Endothelial cell of umbilical vein (primary cell): ENCODE results near the gene TSPAN9. TPM values are rescaled to one million over a fixed set of nuclear protein-coding genes. Genes with fewer than 3 reads are reported as not detected.

Experiments used
- BruUV-seq: library from RNA; stranded (reverse); fragments of 400-500 nt; replicated peaks from 2 replicates; lab custom pipeline; 2021; lab: Mats Ljungman, UMichigan
- CTCF ChIA-PET: fragments of 300-600, 350-600 bp; sonication (Branson Sonifier 250); formaldehyde crosslinking; loops from one replicate; lab custom pipeline; 2021; ENCODE audit warnings: antibody characterized with exemption, inconsistent platforms; lab: Charles Lee
- POLR2A ChIA-PET: fragments of 300-600, 350-600 bp; sonication (Branson Sonifier 250); formaldehyde crosslinking; loops from one replicate; lab custom pipeline; 2021; ENCODE audit warnings: antibody characterized with exemption, inconsistent platforms; lab: Charles Lee
- DNase-seq: peaks from one replicate; pipeline ENCODE4 v3.0.0-alpha.2; 2011; ENCODE audit warnings: low read depth, low spot score
- FAIRE-seq: peaks from 2 replicates; lab custom pipeline; 2011; peaks lifted over from hg19 to GRCh38; lab: Jason Lieb, UNC
- H2AFZ ChIP-seq: 2 replicates; pipeline ENCODE4 v1.6.0; 2012; ENCODE audit warnings: low read depth, low read length, control low read depth, inconsistent platforms
- H3K27ac ChIP-seq: 2 replicates; pipeline ENCODE4 v1.5.1; 2011; ENCODE audit warnings: low read depth, mild to moderate bottlenecking, control low read depth, low read length, moderate library complexity; ENCODE audit not compliant: insufficient read depth
- H3K27me3 ChIP-seq, 2 experiments: 2 replicates each; pipeline versions ENCODE4 v1.6.0 to v1.6.1; 2011; ENCODE audit warnings: low read length in 2 of 2, mixed read lengths in 1 of 2; ENCODE audit not compliant: control insufficient read depth in 2 of 2, insufficient read depth in 2 of 2
- H3K36me3 ChIP-seq, 2 experiments: 2 replicates in 1 of 2; 3 replicates in 1 of 2; pipeline ENCODE4 v1.5.1; 2011; ENCODE audit warnings: low read length in 2 of 2, mild to moderate bottlenecking in 1 of 2, moderate library complexity in 1 of 2; ENCODE audit not compliant: control insufficient read depth in 2 of 2, insufficient read depth in 2 of 2; ENCODE audit errors: extremely low read depth in 1 of 2
- H3K4me1 ChIP-seq: 3 replicates; pipeline ENCODE4 v1.5.1; 2011; ENCODE audit warnings: mild to moderate bottlenecking, low read length; ENCODE audit not compliant: control insufficient read depth, insufficient read depth; ENCODE audit errors: extremely low read depth
- H3K4me2 ChIP-seq: 2 replicates; pipeline ENCODE4 v1.6.1; 2011; ENCODE audit warnings: low read length, control low read depth, mixed read lengths; ENCODE audit not compliant: insufficient read depth
- H3K4me3 ChIP-seq, 3 experiments: fragments of 200-600 bp in 1 of 3; sonication (generic), shearing (Covaris generic) in 1 of 3; replicated peaks in 1 of 3; 2 replicates each; pipeline ENCODE4 v1.5.1; 2011 to 2016; ENCODE audit warnings: control low read depth in 3 of 3, low read length in 3 of 3, mild to moderate bottlenecking in 2 of 3, inconsistent platforms in 1 of 3, low read depth in 1 of 3, moderate library complexity in 1 of 3; ENCODE audit not compliant: insufficient read depth in 1 of 3
- H3K79me2 ChIP-seq: 2 replicates; pipeline ENCODE4 v1.6.0; 2012; ENCODE audit warnings: low read length, inconsistent platforms; ENCODE audit not compliant: control insufficient read depth, insufficient read depth
- H3K9ac ChIP-seq: replicated peaks from 2 replicates; pipeline ENCODE3; 2011; ENCODE audit warnings: low read length, control low read depth; ENCODE audit not compliant: insufficient read depth; ENCODE audit errors: extremely low read depth
- H3K9me1 ChIP-seq: replicated peaks from 3 replicates; pipeline ENCODE4 v1.6.0; 2011; ENCODE audit warnings: mild to moderate bottlenecking, low read length; ENCODE audit not compliant: control insufficient read depth, insufficient read depth; ENCODE audit errors: extremely low read depth
- H3K9me3 ChIP-seq: replicated peaks from 2 replicates; pipeline ENCODE4 v1.5.1; 2012; ENCODE audit warnings: low read length, inconsistent platforms; ENCODE audit not compliant: control insufficient read depth, insufficient read depth
- H4K20me1 ChIP-seq: replicated peaks from 2 replicates; pipeline ENCODE3; 2011; ENCODE audit warnings: mild to moderate bottlenecking, low read length; ENCODE audit not compliant: control insufficient read depth, insufficient read depth; ENCODE audit errors: extremely low read depth
- CTCF ChIP-seq, 2 donors: IDR thresholded peaks; 1 replicate in 1 of 2; 2 replicates in 1 of 2; pipeline ENCODE4 v1.5.1; 2011; ENCODE audit warnings: low read length in 2 of 2, mild to moderate bottlenecking in 2 of 2, moderate library complexity in 2 of 2, control low read depth in 1 of 2, inconsistent platforms in 1 of 2, low read depth in 1 of 2; ENCODE audit not compliant: insufficient read depth in 1 of 2; ENCODE audit errors: extremely low read depth in 1 of 2
- EZH2 ChIP-seq: IDR thresholded peaks from 2 replicates; pipeline ENCODE4 v1.6.1; 2012; ENCODE audit warnings: borderline replicate concordance, low read depth, mild to moderate bottlenecking, moderate library complexity, low read length, inconsistent platforms; ENCODE audit not compliant: severe bottlenecking
- FOS ChIP-seq: IDR thresholded peaks from 2 replicates; pipeline ENCODE4 v1.6.1; 2011; ENCODE audit warnings: mild to moderate bottlenecking, low read length, moderate library complexity, borderline replicate concordance; ENCODE audit not compliant: insufficient read depth
- GATA2 ChIP-seq: IDR thresholded peaks from 2 replicates; pipeline ENCODE4 v1.7.0; 2011; ENCODE audit warnings: low read depth, mild to moderate bottlenecking, moderate library complexity, mixed read lengths, low read length; ENCODE audit not compliant: insufficient read length, insufficient read depth
- JUN ChIP-seq: IDR thresholded peaks from 2 replicates; pipeline ENCODE4 v1.6.1; 2011; ENCODE audit warnings: borderline replicate concordance, low read depth; ENCODE audit not compliant: insufficient read length, insufficient read depth
- MAX ChIP-seq: IDR thresholded peaks from 2 replicates; pipeline ENCODE4 v1.6.1; 2011; ENCODE audit not compliant: insufficient read depth, insufficient read length
- MYC ChIP-seq: IDR thresholded peaks from one replicate; pipeline ENCODE4 v1.6.1; 2011; ENCODE audit warnings: mild to moderate bottlenecking, low read depth, low read length
- POLR2A ChIP-seq: IDR thresholded peaks from 2 replicates; pipeline ENCODE4 v1.6.1; 2012; ENCODE audit warnings: low read depth, mild to moderate bottlenecking, control low read depth, low read length
- POLR2AphosphoS5 ChIP-seq: IDR thresholded peaks from 2 replicates; pipeline ENCODE4 v1.6.1; 2012; ENCODE audit warnings: low read depth, mild to moderate bottlenecking, control low read depth, low read length, moderate library complexity; ENCODE audit not compliant: insufficient read depth
- dilution Hi-C: fragments of 300-500 bp; cut with MboI; formaldehyde crosslinking; loops from one replicate; pipeline ENCODE4 v1.15.0; 2019; ENCODE audit warnings: low sequenced_read_pairs; ENCODE audit not compliant: extremely low pct_ligation_motif_present
- intact Hi-C: fragments of 100-400 bp; cut with micrococcal nuclease; formaldehyde crosslinking; loops from one replicate; pipeline ENCODE4 v1.10.0; 2022
- polyA plus RNA-seq, 4 experiments: library from polyadenylated mRNA; depleted of rRNA in 3 of 4; stranded (reverse) in 3 of 4; unstranded in 1 of 4; fragments of >200 nt; gene quantifications; 2 replicates each; pipeline versions ENCODE4 v1.2.1 to v1.2.3, GENCODE V29; 2011 to 2012; ENCODE audit warnings: missing spikeins in 1 of 4
- total RNA-seq: library from RNA; stranded (reverse); gene quantifications from 2 replicates; pipeline ENCODE4 v1.2.3, GENCODE V29; 2021

Gene TSPAN9
- total and polyA plus RNA-seq, 2 donors (not counting 3 experiments of a cell fraction or from before 2014, with no cell fraction given) = 43.3 to 66.8 TPM

DNA sequence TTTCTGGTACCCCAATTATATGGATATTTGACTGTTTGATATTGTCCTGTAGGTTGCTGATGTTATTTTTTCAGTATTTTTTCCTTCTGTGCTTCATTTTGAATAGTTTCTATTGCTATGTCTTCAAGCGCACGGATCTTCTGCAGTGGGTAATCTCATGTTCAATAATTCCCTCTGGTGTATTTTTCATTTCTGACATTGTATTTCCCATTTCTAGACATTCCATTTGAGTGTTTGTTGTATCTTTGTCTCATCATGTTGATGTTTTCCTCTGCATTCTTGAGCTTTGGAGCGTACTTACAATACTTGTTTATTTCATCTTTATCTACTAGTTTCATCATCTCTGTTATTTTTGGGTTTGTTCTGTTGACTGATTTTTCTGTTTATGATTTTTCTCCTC is 22.0 kb downstream of the TSPAN9 start:
- DNase-seq (no peak), FAIRE-seq (no peak)
- Histone ChIP-seq H3K9me3 (no peaks in the 10 kb centered on the region), H3K27ac (no peak overlapping the region), H3K27me3 (no peaks in the 10 kb centered on the region), H3K4me3 (no peak overlapping the region), H3K9me1 (no peaks in the 10 kb centered on the region), H3K9ac (no peak overlapping the region), H3K4me1 (peaks cover 27% of the 10 kb centered on the region), H2AFZ (no peak overlapping the region), H3K36me3 (peaks cover 0 to 2% of the 10 kb centered on the region in 2 experiments), H3K4me2 (no peak overlapping the region), H3K79me2 (no peaks in the 10 kb centered on the region), H4K20me1 (no peaks in the 10 kb centered on the region)
- ChIA-PET CTCF (interaction anchor here (3.4 to 3.7 kb wide), 2 partner anchors 24 to 26 kb away, joined by 13 to 22 read pairs; no protein-coding TSS in a partner anchor), POLR2A (no interaction called here)
- intact Hi-C loops = loop anchor here (5.0 kb wide), 1 partner anchor 137 kb away; no protein-coding TSS in a partner anchor
- BruUV-seq = no TSS peak
- dilution Hi-C loops = no loop called here
- TF ChIP-seq MAX (no peak), MYC (no peak), JUN (no peak), CTCF (IDR thresholded peaks at IDR 0.05; ENCODE audit: extremely low read depth in 1 of 2, insufficient read depth in 1 of 2, low read depth in 1 of 2, low read length in 2 of 2) (no peak), GATA2 (no peak), POLR2AphosphoS5 (no peak), EZH2 (no peak), POLR2A (no peak), FOS (no peak)
